Cardiac muscle cell (in vitro differentiated cells and primary cell): ENCODE results near the gene PPP1R3A. TPM values are rescaled to one million over a fixed set of nuclear protein-coding genes. Genes with fewer than 3 reads are reported as not detected.

Source experiments
- DNase-seq, 2 donors: peaks; one replicate each; pipeline versions ENCODE4 v3.0.0 to v3.0.0-alpha.2; 2010 to 2017; ENCODE audit warnings: low read depth in 1 of 2, low spot score in 1 of 2
- H3K27ac ChIP-seq: fragments of 200-600 bp; sonication (generic); 2 replicates; pipeline ENCODE4 v1.5.1; 2016
- H3K27me3 ChIP-seq: fragments of 200-600 bp; sonication (generic); 2 replicates; pipeline ENCODE4 v1.6.0; 2016; ENCODE audit warnings: control low read depth
- H3K36me3 ChIP-seq: fragments of 200-600 bp; sonication (generic); 2 replicates; pipeline ENCODE4 v1.5.1; 2016; ENCODE audit warnings: control low read depth
- H3K4me1 ChIP-seq: fragments of 200-600 bp; sonication (generic); 2 replicates; pipeline ENCODE4 v1.8.1; 2017; ENCODE audit warnings: low read depth, mild to moderate bottlenecking, mixed run types
- H3K4me3 ChIP-seq: fragments of 200-600 bp; sonication (generic); 2 replicates; pipeline ENCODE4 v1.5.1; 2016; ENCODE audit warnings: mild to moderate bottlenecking
- H3K9me3 ChIP-seq: fragments of 200-600 bp; sonication (generic); 2 replicates; pipeline ENCODE4 v1.5.1; 2017; ENCODE audit warnings: low read depth, mild to moderate bottlenecking, control low read depth
- polyA plus RNA-seq: library from polyadenylated mRNA; unstranded; fragments of >200 nt; fragmentation: Nextera tagmentation; extraction: Ambion mirVana; gene quantifications from 2 replicates; pipeline ENCODE4 v1.2.1, GENCODE V29; 2016
- total RNA-seq: library from RNA; depleted of rRNA; stranded (reverse); fragments of >200 nt; gene quantifications from 2 replicates; pipeline ENCODE4 v1.2.3, GENCODE V29; 2016
- TF ChIP-seq, protein P1 (sequence below): IDR thresholded peaks from 2 replicates; pipeline ENCODE4 v1.5.1; 2012; ENCODE audit warnings: low read depth, mild to moderate bottlenecking, low read length

Gene PPP1R3A
- total and polyA plus RNA-seq, 2 experiments from 2014 or later, result 17.5 to 24.2 TPM

DNA sequence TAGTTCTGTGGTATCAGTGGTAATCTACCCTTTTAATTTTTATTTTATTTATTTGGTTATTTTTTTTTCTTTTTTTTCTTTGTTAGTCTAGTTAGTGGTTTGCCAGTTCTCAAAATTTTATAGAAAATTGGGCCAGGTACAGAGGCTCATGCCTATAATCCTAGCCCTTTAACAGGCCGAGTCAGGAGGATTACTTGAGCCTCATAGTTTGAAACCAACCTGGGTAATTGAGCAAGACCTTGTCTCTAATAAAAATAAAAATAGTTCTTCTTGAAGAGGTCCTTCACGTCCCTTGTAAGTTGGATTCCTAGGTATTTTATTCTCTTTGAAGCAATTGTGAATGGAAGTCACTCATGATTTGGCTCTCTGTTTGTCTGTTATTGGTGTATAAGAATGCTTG, 51.5 kb downstream of the PPP1R3A start:
- Histone ChIP-seq H3K9me3 (no peaks in the 10 kb centered on the region), H3K4me1 (no peaks in the 10 kb centered on the region), H3K4me3 (no peak overlapping the region), H3K27ac (no peak overlapping the region), H3K36me3 (no peaks in the 10 kb centered on the region), H3K27me3 (no peaks in the 10 kb centered on the region)
- TF ChIP-seq, protein P1, sequence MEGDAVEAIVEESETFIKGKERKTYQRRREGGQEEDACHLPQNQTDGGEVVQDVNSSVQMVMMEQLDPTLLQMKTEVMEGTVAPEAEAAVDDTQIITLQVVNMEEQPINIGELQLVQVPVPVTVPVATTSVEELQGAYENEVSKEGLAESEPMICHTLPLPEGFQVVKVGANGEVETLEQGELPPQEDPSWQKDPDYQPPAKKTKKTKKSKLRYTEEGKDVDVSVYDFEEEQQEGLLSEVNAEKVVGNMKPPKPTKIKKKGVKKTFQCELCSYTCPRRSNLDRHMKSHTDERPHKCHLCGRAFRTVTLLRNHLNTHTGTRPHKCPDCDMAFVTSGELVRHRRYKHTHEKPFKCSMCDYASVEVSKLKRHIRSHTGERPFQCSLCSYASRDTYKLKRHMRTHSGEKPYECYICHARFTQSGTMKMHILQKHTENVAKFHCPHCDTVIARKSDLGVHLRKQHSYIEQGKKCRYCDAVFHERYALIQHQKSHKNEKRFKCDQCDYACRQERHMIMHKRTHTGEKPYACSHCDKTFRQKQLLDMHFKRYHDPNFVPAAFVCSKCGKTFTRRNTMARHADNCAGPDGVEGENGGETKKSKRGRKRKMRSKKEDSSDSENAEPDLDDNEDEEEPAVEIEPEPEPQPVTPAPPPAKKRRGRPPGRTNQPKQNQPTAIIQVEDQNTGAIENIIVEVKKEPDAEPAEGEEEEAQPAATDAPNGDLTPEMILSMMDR, result no peak
- no peak for DNase-seq

DNA sequence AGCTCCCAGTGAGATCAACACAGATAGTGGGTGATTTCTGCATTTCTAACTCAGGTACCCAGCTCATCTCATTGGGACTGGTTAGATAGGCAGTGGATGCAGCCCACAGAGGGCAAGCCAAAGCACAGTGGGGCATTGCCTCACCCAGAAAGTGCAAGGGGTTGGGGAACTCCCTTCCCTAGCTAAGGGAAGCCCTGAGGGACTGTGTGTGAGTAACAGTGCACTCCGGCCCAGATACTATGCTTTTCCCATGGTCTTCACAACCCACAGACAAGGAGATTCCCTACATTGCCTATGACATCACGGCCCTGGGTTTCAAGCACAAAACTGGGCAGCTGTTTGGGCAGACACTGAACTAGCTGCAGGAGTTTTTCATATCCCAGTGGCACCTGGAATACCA, 62.8 kb downstream of the PPP1R3A start:
- no peak for DNase-seq
- Histone ChIP-seq H3K4me3 (no peak overlapping the region), H3K9me3 (no peaks in the 10 kb centered on the region), H3K36me3 (no peaks in the 10 kb centered on the region), H3K27me3 (no peaks in the 10 kb centered on the region), H3K27ac (no peak overlapping the region), H3K4me1 (peaks cover 6% of the 10 kb centered on the region)
- TF ChIP-seq, protein P1, result no peak

DNA sequence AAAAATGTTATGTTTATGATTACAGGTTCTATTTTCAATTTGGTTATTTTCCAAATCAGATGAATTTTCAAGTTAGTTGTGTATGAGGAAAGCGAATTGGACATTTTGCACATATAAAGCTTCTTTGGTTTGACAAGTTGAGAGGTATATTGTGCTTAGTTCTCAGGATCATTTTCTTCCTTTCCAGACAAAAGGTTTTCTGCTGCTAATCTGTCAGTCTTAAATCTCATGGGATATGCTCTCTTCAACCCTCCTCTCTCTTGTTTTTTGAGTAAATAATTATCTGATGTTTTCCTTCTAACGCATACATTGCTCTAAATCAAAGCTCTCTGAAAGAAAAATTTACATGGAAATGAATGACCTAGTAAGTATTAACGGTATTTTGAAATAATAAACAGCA, 77.9 kb downstream of the PPP1R3A start:
- H3K36me3 ChIP-seq, result no peaks in the 10 kb centered on the region
- no peak overlapping the region for H3K4me3 ChIP-seq
- DNase-seq, result no peak
- no peaks in the 10 kb centered on the region for H3K9me3 ChIP-seq
- TF ChIP-seq, protein P1, result no peak
- H3K4me1 ChIP-seq, result no peaks in the 10 kb centered on the region
- no peaks in the 10 kb centered on the region for H3K27me3 ChIP-seq
- no peak overlapping the region for H3K27ac ChIP-seq

DNA sequence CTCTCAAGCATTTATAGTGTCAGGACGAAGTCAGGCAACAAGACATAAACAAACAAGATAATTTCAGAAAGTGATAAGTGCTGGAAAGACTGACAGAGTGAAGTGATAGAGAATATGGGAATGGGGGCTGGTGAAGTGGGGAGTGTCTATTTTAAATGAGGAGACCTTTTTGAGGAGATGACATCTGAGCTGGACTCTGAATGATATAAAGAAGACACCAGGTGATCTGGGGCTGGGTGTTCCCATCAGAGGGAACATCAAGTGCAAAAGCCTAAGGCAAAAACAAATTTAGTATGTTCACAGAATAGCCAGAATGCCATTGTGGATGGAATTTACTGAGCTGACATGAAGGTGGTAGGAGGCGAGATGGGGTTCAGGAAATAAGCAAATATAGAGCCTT, 83.4 kb downstream of the PPP1R3A start:
- Histone ChIP-seq H3K4me3 (no peak overlapping the region), H3K27ac (no peak overlapping the region), H3K9me3 (no peaks in the 10 kb centered on the region), H3K27me3 (no peaks in the 10 kb centered on the region), H3K36me3 (no peaks in the 10 kb centered on the region), H3K4me1 (peaks cover 4% of the 10 kb centered on the region)
- TF ChIP-seq, protein P1, result no peak
- DNase-seq, result no peak

DNA sequence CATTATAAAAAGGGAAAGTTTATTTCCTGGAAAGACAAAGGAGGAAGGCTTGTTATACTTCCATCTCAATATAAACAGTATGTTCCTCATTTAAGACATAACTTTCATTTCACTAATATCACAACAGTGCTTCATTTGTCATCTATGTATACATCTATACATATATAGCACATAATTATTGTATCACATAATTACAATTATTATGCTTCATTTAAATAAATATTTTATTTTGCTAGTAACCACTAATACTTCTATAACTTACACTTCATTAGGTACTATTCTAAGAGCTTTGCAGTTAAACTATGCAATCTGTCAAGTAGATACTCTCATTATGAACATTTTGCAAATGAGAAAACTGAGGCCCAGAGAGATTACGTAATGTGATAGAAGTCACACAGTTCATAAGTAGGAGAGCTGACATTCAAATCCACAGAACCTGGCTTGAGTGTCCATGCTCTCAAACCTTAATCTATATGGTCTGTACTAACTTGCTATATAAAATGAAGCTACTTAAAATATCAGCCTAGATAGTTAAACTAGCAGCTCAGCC, 86.5 kb downstream of the PPP1R3A start:
- H3K27me3 ChIP-seq, result no peaks in the 10 kb centered on the region
- no peaks in the 10 kb centered on the region for H3K36me3 ChIP-seq
- no peak overlapping the region for H3K27ac ChIP-seq
- H3K9me3 ChIP-seq, result no peaks in the 10 kb centered on the region
- no peak overlapping the region for H3K4me3 ChIP-seq
- no peak for DNase-seq
- TF ChIP-seq, protein P1, result no peak
- H3K4me1 ChIP-seq, result peaks cover 4% of the 10 kb centered on the region

DNA sequence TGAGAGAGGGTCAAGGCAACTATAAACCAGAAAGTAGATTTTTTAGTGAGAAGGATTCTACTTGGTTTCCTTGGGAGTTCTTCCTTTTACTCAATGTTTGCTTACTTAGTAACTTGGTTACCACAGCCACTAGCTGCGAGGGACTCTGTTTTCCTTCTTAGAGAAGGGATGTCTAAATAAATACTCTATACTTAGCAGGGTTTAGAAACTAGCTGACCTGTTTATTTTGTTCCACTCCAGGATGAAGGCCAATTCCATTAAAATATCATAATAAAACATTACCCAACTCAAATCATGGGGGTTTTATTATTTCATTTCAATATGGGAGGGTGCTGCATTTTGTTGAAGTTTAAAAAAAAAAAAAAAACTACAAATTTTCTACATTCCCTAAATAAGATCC, 87.3 kb downstream of the PPP1R3A start:
- TF ChIP-seq, protein P1, result no peak
- no peaks in the 10 kb centered on the region for H3K36me3 ChIP-seq
- no peak for DNase-seq

More for the DNA sequence above, 87.3 kb downstream of the PPP1R3A start:
- Histone ChIP-seq H3K9me3 (no peaks in the 10 kb centered on the region), H3K4me1 (peaks cover 4% of the 10 kb centered on the region), H3K27me3 (no peaks in the 10 kb centered on the region), H3K4me3 (no peak overlapping the region), H3K27ac (no peak overlapping the region)
